ENCODE measurements around the gene KCNQ1. TPM values are rescaled to one million over a fixed set of nuclear protein-coding genes. Genes with fewer than 3 reads are reported as not detected.
A peak's percentile ranks its signal among the peaks of the same experiment; 100 is the strongest.

KCNQ1 gene
- total and polyA plus RNA-seq, 9 of the 15 experiments (the other 6 are each of a cell fraction or from before 2014, with no cell fraction given) = 0.44 TPM; not detected in 8

GRCh38 chr11:2703363-2704141, 258.7 kb downstream of the KCNQ1 start (continued):
- TF ChIP-seq NKRF (IDR thresholded peaks at IDR 0.05; ENCODE audit: borderline replicate concordance) (no peak), L3MBTL2 (IDR thresholded peaks at IDR 0.05) (peak; percentile 69), BMI1 (IDR thresholded peaks at IDR 0.05; ENCODE audit: low read length) (no peak), SIRT6 (IDR thresholded peaks at IDR 0.05; ENCODE audit: low read depth, low read length) (no peak), ZSCAN32 (CRISPR knock-in tag; IDR thresholded peaks at IDR 0.05) (no peak), RBM22 (IDR thresholded peaks at IDR 0.05; ENCODE audit: low read depth, low read length, poor library complexity, severe bottlenecking) (no peak), MYNN (IDR thresholded peaks at IDR 0.05) (no peak), MYNN (CRISPR knock-in tag; IDR thresholded peaks at IDR 0.05) (no peak), JUN (IDR thresholded peaks at IDR 0.05; ENCODE audit: borderline replicate concordance, low read depth, low read length) (no peak), JUN (CRISPR knock-in tag; IDR thresholded peaks at IDR 0.05; ENCODE audit: borderline replicate concordance) (no peak), ZBTB11 (CRISPR knock-in tag; IDR thresholded peaks at IDR 0.05) (peak in 1 of 3 experiments; percentile 51; a peak in 1 of 6 replicates), TFE3 (CRISPR knock-in tag; IDR thresholded peaks at IDR 0.05) (no peak), ZFP30 (CRISPR knock-in tag; IDR thresholded peaks at IDR 0.05; ENCODE audit: borderline replicate concordance) (no peak), RBM39 (optimal IDR thresholded peaks at IDR 0.05; ENCODE audit: low read depth, low read length) (no peak), ZFX (CRISPR knock-in tag; IDR thresholded peaks at IDR 0.05) (peak; percentile 32), E2F6 (IDR thresholded peaks at IDR 0.05; ENCODE audit: borderline replicate concordance in 1 of 2, extremely low read depth in 1 of 2, insufficient read depth in 1 of 2, insufficient read length in 1 of 2, low read depth in 1 of 2, low read length in 1 of 2, poor library complexity in 1 of 2, severe bottlenecking in 1 of 2) (peak; percentile 20 to 61), MAX (CRISPR knock-in tag; IDR thresholded peaks at IDR 0.05) (peak; percentile 78), HMG20A (CRISPR knock-in tag; conservative IDR thresholded peaks at IDR 0.05) (no peak), ZNF282 (CRISPR knock-in tag; IDR thresholded peaks at IDR 0.05) (no peak)
